GM19455 (cell line): ENCODE results near the gene SERPING1.
A peak's percentile ranks its signal among the peaks of the same experiment; 100 is the strongest.

Experiments
- ATAC-seq: cut with Tn5 transposase; IDR thresholded peaks from one replicate; pipeline ENCODE4 v1.9.1; 2021; ENCODE audit not compliant: unreplicated experiment

The SERPING1 gene

DNA sequence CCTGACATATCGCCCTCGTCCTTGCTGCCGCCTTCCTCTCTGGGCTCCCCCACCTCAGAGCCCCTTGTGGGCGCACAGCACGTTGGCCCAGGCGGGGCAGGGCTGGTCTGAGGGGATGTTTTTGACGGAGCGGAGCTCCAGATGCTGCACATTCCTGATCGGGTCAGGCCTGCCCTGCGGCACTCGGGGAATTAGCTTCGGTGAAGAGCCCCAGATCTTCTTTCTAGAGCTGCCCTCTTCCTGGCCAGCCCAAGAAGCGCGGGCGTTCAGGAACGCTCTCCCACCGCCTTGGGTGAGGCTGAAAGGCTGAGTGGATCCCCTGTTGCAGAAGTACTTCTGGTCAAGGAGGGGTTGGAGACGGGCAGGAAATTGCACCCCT lies 40.1 kb downstream of the SERPING1 start:
- ATAC-seq: no peak

DNA sequence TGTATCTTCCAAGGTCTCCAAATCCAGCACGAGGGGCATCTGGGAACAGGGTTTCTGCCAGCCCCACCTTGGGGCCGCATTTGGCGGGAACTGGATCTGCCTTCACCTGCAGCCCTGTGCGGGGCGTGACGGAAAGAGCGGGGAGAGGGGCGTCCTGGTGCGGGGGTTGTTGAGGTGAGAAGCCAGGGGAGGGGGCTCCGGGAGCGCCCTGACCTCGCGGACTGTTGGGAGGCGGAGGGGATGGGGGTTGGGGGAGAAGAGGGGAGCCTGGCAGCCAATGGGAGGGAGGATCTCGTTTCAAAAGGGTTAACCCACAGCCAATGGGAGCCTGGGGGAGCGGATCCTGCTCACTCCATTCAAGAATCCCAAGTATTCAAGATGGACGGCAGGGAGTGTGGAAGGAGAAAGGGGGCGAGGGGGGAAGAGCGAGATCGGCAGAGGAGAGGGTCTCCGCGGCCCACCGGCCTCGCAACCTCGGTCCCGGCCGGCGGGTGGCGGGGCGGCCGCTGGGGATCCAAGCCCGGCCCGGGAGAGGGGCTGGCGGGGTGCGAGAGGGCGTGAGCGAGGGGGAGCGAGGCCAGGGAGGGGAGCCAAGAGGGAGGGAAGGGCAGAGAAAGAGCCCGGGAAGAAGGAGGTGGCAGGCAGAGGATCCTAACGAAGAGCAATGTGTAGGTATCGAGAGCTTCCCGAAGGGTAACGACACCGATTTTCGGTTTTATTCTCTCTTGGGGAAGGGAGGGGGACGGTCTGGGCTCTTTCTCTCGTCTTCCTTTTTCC lies 40.7 kb downstream of the SERPING1 start:
- no peak for ATAC-seq

DNA sequence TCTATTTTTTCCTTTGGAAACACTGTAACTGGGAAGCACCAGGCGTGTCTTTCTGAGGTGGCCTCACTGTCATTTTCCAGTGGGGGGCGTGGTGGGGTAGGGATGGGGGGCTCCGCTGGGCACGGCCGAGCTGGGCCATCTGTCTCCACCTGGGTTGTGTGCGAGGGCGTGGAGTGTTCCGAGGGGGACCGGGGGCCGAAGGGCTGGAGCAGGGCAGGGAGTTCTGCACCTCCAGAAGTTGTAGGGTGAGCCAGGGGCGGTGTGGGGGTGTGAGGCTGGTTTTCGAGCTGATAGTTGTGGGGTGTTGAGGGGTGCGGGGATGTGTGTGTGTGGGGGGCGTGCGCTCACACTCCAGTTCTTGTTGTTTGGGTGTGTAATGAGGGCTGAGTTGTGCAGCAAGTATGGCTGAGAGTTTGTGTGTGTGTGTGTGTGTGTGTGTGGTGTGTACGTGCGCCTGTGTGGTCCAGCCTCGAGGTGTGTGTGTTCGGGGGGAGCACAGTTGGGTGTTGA lies 41.4 kb downstream of the SERPING1 start:
- no peak for ATAC-seq

DNA sequence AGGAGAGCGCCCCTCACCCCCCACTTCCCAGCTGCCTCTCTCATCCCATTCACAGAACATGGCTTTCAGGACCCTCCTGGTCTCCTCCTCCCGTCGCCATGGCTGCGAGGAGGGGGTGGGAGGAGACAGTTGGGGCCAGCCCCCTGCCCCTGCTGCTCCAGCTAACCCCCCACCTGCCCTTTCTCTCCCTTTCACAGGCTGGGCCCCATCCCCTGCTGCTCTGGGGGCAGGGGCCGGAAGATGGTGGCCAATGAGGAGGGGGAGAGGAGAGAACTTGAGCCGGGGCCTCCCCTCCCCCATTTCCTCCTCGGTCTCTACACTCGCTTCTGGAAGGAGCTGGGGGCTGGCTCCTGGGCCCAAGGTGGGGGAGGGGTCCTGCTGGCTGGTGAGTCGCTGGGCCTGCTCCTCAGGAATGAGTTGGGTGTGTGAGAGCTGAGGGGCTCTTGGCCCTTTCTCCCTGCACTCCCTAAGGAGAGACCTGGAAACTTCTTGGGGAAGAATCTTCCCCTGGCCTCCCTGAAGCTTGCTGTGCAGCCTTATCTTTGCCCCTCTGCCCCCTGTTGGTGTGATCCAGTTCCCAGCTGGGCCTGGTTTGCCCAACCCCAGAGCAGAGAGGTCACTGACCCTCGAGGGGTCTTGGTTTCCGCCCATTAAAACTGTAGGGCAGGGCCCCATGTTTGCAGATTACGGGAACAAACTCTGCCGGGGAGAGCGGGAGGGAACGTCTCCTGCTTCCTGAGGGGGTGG lies 42.0 kb downstream of the SERPING1 start:
- no peak for ATAC-seq

- no peak for ATAC-seq
Measured at GRCh38 chr11:57640068-57640800, 42.7 kb downstream of the SERPING1 start.

GRCh38 chr11:57641011-57641807 lies 43.7 kb downstream of the SERPING1 start:
- no peak for ATAC-seq

DNA sequence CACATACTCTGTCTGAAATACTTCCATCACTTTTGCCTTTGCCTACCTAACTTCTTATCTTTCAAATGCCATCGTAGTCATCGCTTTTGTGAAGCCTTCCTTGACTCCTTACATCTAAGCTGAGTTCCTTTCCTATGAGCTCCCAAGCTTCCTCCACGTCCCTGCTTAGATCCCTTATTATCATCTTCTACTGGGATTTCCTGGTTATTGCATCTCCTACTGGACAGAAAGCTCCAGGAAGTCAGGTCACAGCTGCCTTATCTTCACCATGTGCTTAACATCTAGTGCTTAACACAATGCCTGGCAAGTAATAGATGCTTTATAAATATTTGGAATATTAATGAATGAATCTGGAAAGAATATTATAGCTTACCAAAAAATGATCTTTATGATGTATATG lies 46.3 kb downstream of the SERPING1 start:
- no peak for ATAC-seq

DNA sequence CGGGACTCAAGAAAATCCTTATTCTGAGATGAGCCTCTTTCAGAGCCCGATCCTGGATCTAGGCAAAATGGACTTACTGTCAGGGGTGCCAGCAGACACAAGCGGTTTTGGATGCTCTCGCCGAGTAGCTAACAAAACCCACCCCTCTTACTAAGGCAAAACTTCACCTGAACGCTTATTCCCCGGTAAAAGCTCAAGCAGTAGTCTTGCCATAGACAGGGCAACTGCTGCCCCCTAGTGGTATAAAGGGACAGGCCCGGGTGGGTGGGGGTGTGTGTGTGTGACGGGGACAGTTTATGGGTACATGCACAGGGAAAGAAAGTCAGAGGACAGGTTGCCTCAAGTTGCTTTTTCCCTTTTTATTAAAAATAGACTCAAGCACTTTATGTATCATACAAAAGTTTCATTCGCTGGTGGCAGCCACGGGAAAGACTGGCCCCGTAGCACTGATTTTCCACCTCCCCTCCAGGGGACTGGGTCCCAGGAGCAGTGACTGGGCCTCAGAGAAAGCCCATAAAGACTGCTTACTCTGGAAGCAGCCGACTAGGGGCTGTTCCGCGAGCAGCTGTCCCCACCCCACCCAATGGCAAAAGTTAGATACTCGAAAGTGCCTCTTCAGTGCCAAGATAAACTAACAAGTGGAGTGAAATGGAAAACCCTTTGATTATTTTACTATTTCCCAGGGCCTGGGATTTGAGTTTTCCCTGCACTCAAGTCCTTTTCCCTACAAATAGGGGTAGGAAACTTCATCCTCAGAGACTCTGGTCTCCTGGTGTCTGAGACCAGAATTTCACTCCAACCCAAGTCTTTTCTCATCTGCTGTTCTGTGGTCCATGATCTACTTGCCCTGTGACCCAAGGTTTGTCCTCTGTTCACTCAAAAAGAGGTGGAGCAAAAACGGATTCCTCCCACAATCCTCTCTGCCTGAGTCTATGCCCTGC lies 47.5 kb downstream of the SERPING1 start:
- ATAC-seq: peak; percentile 70

DNA sequence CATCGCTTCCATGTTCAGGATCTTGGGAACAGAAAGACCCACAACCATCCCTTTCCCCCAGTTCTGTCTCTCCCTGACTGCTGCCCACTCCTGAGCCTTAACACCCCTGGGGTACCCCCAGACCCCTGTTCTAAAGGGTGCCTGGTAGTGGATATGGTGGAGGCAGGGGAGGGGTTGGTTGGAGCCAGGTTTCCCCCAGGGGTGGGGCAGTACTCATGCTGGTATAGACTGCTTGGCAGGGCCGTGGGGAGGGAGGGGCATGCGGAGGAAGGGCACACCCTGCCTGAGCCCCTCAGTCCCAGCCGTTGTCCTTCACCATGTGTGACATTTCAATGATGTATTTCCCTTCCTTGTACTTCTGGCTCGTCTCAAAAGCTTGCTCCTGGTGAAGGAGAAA lies 48.2 kb downstream of the SERPING1 start:
- ATAC-seq: no peak

GRCh38 chr11:57646194-57646798 lies 48.8 kb downstream of the SERPING1 start:
- no peak for ATAC-seq

DNA sequence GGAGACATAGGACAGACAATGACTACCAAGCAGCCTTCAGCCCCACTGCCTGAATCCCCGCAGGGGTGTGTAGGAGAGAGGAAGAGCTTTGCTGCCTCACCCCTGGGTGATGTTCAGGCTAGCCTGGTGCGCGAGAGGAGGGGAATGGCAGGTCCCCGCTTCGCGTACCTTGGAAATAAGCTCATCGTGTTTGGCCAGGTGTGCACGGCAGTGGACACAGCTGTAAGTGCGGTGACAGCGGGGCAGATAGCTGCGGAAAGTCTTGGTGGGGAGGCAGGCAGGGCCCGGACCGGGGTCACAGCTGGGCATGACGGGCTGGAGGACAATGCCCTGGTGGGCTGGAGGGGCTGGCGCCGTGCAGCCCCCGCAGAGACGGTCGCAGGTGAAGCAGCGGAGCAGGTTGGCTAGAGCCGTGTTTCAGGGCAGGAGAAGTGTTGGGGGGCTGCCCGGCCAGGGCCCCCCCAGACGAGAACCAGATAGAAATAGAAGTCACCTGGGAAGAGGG lies 49.4 kb downstream of the SERPING1 start:
- ATAC-seq: no peak

DNA sequence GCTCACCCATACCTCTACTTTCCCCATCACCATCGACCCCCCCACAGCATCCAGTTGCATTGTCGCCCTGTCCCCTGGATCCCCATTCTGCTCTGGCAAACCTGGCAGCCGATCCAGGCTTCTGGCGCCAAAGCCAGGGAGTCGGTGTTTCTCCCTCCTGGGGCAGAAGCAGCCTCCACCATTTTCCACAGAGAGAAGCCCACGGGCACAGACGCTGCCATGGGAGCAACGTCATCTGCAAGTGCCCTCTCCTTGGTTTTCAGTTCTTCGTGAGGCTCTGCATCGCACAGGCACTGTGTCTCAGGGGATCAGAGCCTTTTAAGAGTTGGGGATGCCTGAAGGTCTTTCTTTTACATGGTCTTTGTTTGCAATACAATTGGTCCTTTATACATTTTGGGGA lies 49.9 kb downstream of the SERPING1 start:
- no peak for ATAC-seq

DNA sequence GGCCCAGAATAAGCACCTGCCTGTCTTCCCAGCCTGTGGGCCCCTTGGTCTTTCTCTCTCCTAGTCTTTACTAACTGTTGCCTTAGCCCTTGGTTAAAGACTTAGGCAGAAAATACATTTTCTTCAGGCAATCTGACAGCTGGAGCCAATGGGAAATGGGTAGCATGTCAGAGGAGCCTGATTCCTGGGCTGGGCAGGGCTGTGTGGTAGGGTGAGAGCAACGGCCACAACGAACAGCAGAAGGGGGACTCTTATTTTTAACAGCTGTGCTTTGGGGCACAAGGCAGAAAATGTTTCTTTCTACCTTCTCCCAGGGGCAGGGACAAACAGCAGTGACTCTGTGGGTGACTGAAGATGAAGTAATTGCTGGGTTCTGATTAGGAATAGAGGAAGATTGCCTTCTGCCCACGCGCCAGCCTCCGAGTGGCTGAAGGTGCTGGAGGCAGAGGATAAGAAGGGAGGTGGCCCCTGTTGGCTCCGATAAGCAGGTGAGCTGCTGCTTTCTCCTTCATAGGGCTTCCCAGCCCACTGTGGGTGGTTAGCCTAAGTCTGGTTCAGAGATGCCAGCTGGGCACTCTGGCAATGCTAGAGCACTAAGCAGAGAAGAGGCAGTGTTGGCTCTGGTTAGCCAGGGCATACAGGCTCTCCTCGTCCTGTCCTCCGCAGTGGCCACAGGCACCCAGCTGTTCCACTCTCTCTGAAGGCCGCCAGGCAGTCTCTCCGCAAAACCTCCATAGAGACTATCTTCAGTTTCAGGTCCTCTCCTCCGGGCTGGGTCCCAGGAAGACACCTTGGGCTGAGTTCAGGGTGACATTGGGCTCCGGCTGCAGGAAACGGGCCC lies 50.7 kb downstream of the SERPING1 start:
- ATAC-seq: no peak

DNA sequence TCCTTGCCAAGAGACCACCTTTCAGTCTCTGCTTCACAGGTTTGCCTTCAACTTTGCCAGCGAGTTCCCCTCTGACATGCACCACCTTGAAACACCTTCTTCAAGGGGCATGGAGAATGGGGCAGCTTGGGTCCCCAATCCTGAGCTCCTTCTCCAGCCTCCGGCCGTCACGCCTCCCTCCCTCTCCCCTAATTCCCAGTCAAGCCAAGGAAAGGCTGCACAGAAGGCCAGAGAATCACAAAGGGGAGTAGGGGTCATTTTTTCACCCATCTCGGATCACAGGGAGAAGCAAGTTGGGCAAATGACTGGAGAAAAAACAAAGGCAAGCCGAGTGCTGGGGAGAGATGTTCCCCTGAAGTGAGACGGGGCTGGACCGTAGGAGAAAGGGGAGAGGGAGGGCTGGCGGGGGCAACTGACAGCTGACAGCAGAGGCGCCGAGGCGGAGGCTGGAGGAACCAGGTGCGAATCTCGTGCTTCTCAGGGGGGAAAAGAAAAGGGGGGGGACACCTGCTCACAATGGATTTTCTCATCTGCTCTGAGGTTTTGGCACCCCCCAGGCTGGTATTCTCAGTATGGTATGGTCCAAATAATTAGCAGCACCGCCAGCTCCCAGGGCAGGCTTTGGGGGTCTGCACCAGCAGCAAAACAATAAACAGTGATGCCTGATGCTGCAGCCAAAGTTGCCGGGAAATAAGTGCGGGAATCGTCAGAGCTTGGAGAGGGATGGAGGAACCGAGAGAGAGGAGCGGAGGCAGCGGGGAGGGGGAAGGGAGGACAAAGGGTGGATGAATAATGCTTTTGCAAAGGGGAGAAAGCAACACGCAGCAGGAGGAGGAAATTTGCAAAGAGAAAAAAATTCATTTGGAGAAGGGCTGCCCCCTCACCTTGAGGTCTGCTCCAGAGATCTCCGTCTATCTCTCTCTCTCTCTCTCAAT lies 51.6 kb downstream of the SERPING1 start:
- no peak for ATAC-seq

- no peak for ATAC-seq
Measured at GRCh38 chr11:57649826-57650738, 52.6 kb downstream of the SERPING1 start, which contains the start of gene YPEL4. Gene YPEL4, minus strand, starts transcription at chr11:57649912. Its CDS starts 2,805 bp downstream, at chr11:57647107.

- ATAC-seq: no peak
Measured at GRCh38 chr11:57650739-57651090, 53.2 kb downstream of the SERPING1 start.
